ENCODE data around the gene TNS3.

Gene TNS3

GRCh38 chr7:47252675-47253074 lies 329.2 kb downstream of the TNS3 start:
- H3K36me3 ChIP-seq (ENCODE audit: insufficient read depth): no peaks in the 10 kb centered on the region
- no peaks in the 10 kb centered on the region for H4K20me1 ChIP-seq (ENCODE audit: insufficient read depth)
- no peaks in the 10 kb centered on the region for H3K27me3 ChIP-seq (ENCODE audit: insufficient read depth, low read depth)
- no peak overlapping the region for H3K4me2 ChIP-seq
- H3K4me3 ChIP-seq (IDR thresholded peaks at IDR 0.05; ENCODE audit: insufficient read depth, low read depth, low read length): no peak overlapping the region
- no peak overlapping the region for H3K9ac ChIP-seq
- H3K4me1 ChIP-seq (ENCODE audit: low read depth, poor library complexity, severe bottlenecking): peaks cover 4% of the 10 kb centered on the region
- H3K79me2 ChIP-seq (ENCODE audit: insufficient read depth, low read depth): no peaks in the 10 kb centered on the region
- no peak overlapping the region for H2AFZ ChIP-seq (ENCODE audit: low read depth)
- no peak for TF ChIP-seq CTCF (conservative IDR thresholded peaks at IDR 0.05; ENCODE audit: low read depth, low read length)
- H3K27ac ChIP-seq: no peak overlapping the region

GRCh38 chr7:47249361-47249760 lies 332.6 kb downstream of the TNS3 start:
- Histone ChIP-seq H3K4me3 (IDR thresholded peaks at IDR 0.05; ENCODE audit: insufficient read depth, low read depth, low read length) (no peak overlapping the region), H3K27ac (no peak overlapping the region), H4K20me1 (ENCODE audit: insufficient read depth) (no peaks in the 10 kb centered on the region), H3K4me2 (no peak overlapping the region), H3K36me3 (ENCODE audit: insufficient read depth) (no peaks in the 10 kb centered on the region), H3K9ac (no peak overlapping the region), H3K27me3 (ENCODE audit: insufficient read depth, low read depth) (no peaks in the 10 kb centered on the region), H2AFZ (ENCODE audit: low read depth) (no peak overlapping the region), H3K79me2 (ENCODE audit: insufficient read depth, low read depth) (no peaks in the 10 kb centered on the region), H3K4me1 (ENCODE audit: low read depth, poor library complexity, severe bottlenecking) (no peaks in the 10 kb centered on the region)
- TF ChIP-seq CTCF (conservative IDR thresholded peaks at IDR 0.05; ENCODE audit: low read depth, low read length): no peak

- Histone ChIP-seq H4K20me1 (ENCODE audit: insufficient read depth) (no peaks in the 10 kb centered on the region), H3K9ac (no peak overlapping the region), H3K4me2 (no peak overlapping the region), H3K27me3 (ENCODE audit: insufficient read depth, low read depth) (no peaks in the 10 kb centered on the region), H3K79me2 (ENCODE audit: insufficient read depth, low read depth) (no peaks in the 10 kb centered on the region), H3K4me3 (IDR thresholded peaks at IDR 0.05; ENCODE audit: insufficient read depth, low read depth, low read length) (no peak overlapping the region), H3K27ac (no peak overlapping the region), H3K36me3 (ENCODE audit: insufficient read depth) (no peaks in the 10 kb centered on the region), H3K4me1 (ENCODE audit: low read depth, poor library complexity, severe bottlenecking) (no peaks in the 10 kb centered on the region), H2AFZ (ENCODE audit: low read depth) (no peak overlapping the region)
- TF ChIP-seq CTCF (conservative IDR thresholded peaks at IDR 0.05; ENCODE audit: low read depth, low read length): no peak
These were observed 333.1 kb downstream of the TNS3 start for GRCh38 chr7:47248797-47249196.

- no peak overlapping the region for H3K4me3 ChIP-seq (IDR thresholded peaks at IDR 0.05; ENCODE audit: insufficient read depth, low read depth, low read length)
- no peaks in the 10 kb centered on the region for H3K27me3 ChIP-seq (ENCODE audit: insufficient read depth, low read depth)
- no peak overlapping the region for H3K4me2 ChIP-seq
- H2AFZ ChIP-seq (ENCODE audit: low read depth): no peak overlapping the region
- H3K27ac ChIP-seq: no peak overlapping the region
- no peaks in the 10 kb centered on the region for H4K20me1 ChIP-seq (ENCODE audit: insufficient read depth)
- TF ChIP-seq CTCF (conservative IDR thresholded peaks at IDR 0.05; ENCODE audit: low read depth, low read length): no peak
- H3K79me2 ChIP-seq (ENCODE audit: insufficient read depth, low read depth): no peaks in the 10 kb centered on the region
- H3K9ac ChIP-seq: no peak overlapping the region
- H3K4me1 ChIP-seq (ENCODE audit: low read depth, poor library complexity, severe bottlenecking): no peaks in the 10 kb centered on the region
- H3K36me3 ChIP-seq (ENCODE audit: insufficient read depth): no peaks in the 10 kb centered on the region
These were observed 334.8 kb downstream of the TNS3 start for GRCh38 chr7:47247132-47247531.

- Histone ChIP-seq H3K27ac (no peak overlapping the region), H3K4me2 (no peak overlapping the region), H2AFZ (ENCODE audit: low read depth) (no peak overlapping the region), H3K9ac (no peak overlapping the region), H3K4me3 (IDR thresholded peaks at IDR 0.05; ENCODE audit: insufficient read depth, low read depth, low read length) (no peak overlapping the region), H3K36me3 (ENCODE audit: insufficient read depth) (no peaks in the 10 kb centered on the region), H4K20me1 (ENCODE audit: insufficient read depth) (no peaks in the 10 kb centered on the region), H3K79me2 (ENCODE audit: insufficient read depth, low read depth) (no peaks in the 10 kb centered on the region), H3K4me1 (ENCODE audit: low read depth, poor library complexity, severe bottlenecking) (no peaks in the 10 kb centered on the region), H3K27me3 (ENCODE audit: insufficient read depth, low read depth) (no peaks in the 10 kb centered on the region)
- TF ChIP-seq CTCF (conservative IDR thresholded peaks at IDR 0.05; ENCODE audit: low read depth, low read length): no peak
These were observed 337.2 kb downstream of the TNS3 start for GRCh38 chr7:47244692-47245091.

Measured in KMS-11 (cell line).